Neural crest cell (in vitro differentiated cells): ENCODE results near the gene PTTG1IP2. TPM values are rescaled to one million over a fixed set of nuclear protein-coding genes. Genes with fewer than 3 reads are reported as not detected.

ENCODE experiments used
- DNase-seq: peaks from one replicate; pipeline ENCODE4 v3.0.0; 2021; ENCODE audit warnings: low read depth, mixed read lengths, low spot score
- H3K27ac Mint-ChIP-seq: one replicate; pipeline ENCODE4 v1.8.0; 2021; ENCODE audit warnings: mild to moderate bottlenecking, mixed read lengths; ENCODE audit not compliant: unreplicated experiment
- H3K27me3 Mint-ChIP-seq: 2 replicates; pipeline ENCODE4 v1.8.0; 2021; ENCODE audit warnings: low read depth, mild to moderate bottlenecking, mixed read lengths
- H3K36me3 Mint-ChIP-seq: 2 replicates; pipeline ENCODE4 v1.8.0; 2021; ENCODE audit warnings: low read depth, mild to moderate bottlenecking, mixed read lengths
- H3K4me1 Mint-ChIP-seq: 2 replicates; pipeline ENCODE4 v1.8.0; 2021; ENCODE audit warnings: mixed read lengths
- H3K4me3 Mint-ChIP-seq: one replicate; pipeline ENCODE4 v1.8.0; 2021; ENCODE audit warnings: mild to moderate bottlenecking, mixed read lengths
- H3K9me3 Mint-ChIP-seq: 2 replicates; pipeline ENCODE4 v1.8.0; 2021; ENCODE audit warnings: mixed read lengths
- total RNA-seq: library from RNA; stranded (reverse); gene quantifications from 2 replicates; pipeline ENCODE4 v1.2.1, GENCODE V29; 2021
- TF ChIP-seq, protein P1 (sequence below): fragments of 200-600 bp; sonication (generic); conservative IDR thresholded peaks from 2 replicates; pipeline ENCODE4 v1.5.0; 2021; ENCODE audit warnings: antibody characterized with exemption, mild to moderate bottlenecking

Gene PTTG1IP2
- total RNA-seq, 1 donor from 2014 or later, result not detected

DNA sequence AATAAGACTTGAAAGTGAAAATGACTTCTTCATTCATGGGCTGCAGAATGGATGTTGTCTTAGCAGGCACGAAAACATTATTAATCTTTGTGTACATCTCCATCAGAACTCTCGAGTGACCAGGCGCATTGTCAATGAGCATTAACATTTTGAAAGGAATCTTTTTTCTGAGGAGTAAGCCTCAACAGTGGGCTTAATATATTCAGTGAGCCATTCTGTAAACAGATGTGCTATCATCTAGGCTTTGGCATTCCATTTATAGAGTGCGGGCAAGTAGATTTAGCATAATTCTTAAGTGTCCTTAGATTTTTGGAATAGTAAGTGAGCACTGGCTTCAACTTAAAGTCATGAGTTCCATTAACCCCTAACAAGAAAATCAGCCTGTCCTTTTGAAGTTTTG is 33.1 kb downstream of the PTTG1IP2 start:
- Mint-ChIP-seq H3K4me3 (no peak overlapping the region), H3K36me3 (no peaks in the 10 kb centered on the region), H3K9me3 (peaks cover 2% of the 10 kb centered on the region), H3K27me3 (no peaks in the 10 kb centered on the region), H3K4me1 (no peaks in the 10 kb centered on the region), H3K27ac (no peak overlapping the region)
- TF ChIP-seq, protein P1, sequence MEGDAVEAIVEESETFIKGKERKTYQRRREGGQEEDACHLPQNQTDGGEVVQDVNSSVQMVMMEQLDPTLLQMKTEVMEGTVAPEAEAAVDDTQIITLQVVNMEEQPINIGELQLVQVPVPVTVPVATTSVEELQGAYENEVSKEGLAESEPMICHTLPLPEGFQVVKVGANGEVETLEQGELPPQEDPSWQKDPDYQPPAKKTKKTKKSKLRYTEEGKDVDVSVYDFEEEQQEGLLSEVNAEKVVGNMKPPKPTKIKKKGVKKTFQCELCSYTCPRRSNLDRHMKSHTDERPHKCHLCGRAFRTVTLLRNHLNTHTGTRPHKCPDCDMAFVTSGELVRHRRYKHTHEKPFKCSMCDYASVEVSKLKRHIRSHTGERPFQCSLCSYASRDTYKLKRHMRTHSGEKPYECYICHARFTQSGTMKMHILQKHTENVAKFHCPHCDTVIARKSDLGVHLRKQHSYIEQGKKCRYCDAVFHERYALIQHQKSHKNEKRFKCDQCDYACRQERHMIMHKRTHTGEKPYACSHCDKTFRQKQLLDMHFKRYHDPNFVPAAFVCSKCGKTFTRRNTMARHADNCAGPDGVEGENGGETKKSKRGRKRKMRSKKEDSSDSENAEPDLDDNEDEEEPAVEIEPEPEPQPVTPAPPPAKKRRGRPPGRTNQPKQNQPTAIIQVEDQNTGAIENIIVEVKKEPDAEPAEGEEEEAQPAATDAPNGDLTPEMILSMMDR, result no peak
- DNase-seq, result no peak

DNA sequence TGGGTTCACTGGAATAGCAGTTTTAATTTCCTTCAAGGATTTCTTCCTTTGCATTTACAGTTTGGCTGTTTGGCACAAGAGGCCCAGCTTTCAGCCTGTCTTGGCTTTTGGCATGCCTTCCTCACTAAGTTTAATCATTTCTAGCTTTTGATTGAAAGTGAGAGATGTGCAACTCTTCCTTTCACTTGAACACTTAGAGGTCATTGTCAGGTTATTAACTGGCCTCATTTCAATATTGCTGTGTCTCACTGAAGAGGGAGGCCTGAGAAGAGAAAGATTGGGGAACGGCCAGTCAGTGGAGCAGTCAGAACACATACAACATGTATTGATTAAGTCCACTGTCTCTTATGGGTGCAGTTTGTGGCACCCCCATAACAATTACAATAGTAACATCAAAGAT is 33.9 kb downstream of the PTTG1IP2 start:
- H3K36me3 Mint-ChIP-seq, result no peaks in the 10 kb centered on the region
- peaks cover 2% of the 10 kb centered on the region for H3K9me3 Mint-ChIP-seq
- TF ChIP-seq, protein P1, result no peak
- no peak overlapping the region for H3K4me3 Mint-ChIP-seq
- no peaks in the 10 kb centered on the region for H3K4me1 Mint-ChIP-seq
- no peak overlapping the region for H3K27ac Mint-ChIP-seq
- no peak for DNase-seq
- no peaks in the 10 kb centered on the region for H3K27me3 Mint-ChIP-seq

DNA sequence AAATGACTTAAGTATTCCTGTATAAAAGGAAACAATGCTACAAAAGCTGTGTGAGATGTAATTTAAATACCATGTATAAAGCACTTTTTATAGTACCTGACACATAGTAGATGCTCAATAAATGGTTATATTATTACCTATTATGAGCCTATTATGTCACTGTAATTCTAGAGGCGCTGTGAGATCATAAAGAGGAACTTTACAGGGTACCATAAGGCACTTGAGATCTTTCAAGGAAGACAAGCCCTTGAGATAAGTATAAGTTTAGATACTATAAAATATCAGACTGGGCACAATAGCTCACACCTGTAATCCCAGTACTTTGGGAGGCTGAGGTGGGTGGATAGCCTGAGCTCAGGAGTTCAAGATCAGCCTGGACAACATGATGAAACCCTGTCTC is 38.3 kb downstream of the PTTG1IP2 start:
- Mint-ChIP-seq H3K9me3 (no peaks in the 10 kb centered on the region), H3K4me1 (no peaks in the 10 kb centered on the region), H3K36me3 (no peaks in the 10 kb centered on the region), H3K27me3 (no peaks in the 10 kb centered on the region), H3K4me3 (no peak overlapping the region), H3K27ac (no peak overlapping the region)
- TF ChIP-seq, protein P1, result no peak
- no peak for DNase-seq

DNA sequence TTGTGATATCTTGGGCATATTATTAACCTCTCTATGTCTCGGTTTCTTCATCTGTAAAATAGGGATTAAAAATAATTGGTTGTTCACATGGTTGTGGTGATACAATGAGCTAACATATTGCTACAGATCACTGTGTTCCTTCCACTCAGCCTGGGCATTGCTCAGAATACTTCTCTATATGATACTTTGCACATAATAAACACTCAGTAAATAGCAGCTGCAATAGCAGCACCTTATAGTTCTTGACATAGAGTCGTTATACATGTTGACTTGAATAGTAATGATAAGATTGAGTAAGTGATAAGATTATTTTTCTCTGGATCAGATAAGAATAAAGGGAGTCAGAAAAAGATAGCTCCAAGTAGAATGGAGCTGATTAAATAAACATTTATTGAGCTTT is 42.3 kb downstream of the PTTG1IP2 start:
- TF ChIP-seq, protein P1, result no peak
- H3K27me3 Mint-ChIP-seq, result no peaks in the 10 kb centered on the region
- H3K36me3 Mint-ChIP-seq, result no peaks in the 10 kb centered on the region
- no peaks in the 10 kb centered on the region for H3K4me1 Mint-ChIP-seq
- DNase-seq, result no peak
- no peaks in the 10 kb centered on the region for H3K9me3 Mint-ChIP-seq
- no peak overlapping the region for H3K27ac Mint-ChIP-seq
- H3K4me3 Mint-ChIP-seq, result no peak overlapping the region

DNA sequence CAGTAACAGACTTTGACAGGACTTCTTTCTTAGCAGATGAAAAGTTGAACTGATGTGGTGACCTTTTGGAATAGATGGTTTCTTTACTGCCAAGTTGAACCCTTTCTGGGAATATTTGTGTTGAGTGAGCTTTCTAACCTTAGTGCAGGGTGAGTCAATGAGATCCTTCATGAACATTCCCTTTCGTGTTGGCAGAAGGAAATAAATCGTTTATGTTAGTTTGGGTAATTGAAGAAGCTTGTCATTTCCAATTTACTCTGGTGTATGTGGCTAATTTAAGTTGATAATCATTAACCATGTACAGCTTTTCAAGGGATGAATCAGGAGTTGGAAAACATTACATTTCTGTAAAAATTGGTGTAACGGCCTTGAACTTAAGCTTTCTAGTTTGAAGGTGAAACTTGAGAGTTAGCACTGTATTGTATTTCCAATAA is 43.4 kb downstream of the PTTG1IP2 start:
- H3K4me1 Mint-ChIP-seq, result peaks cover 5% of the 10 kb centered on the region
- no peak overlapping the region for H3K4me3 Mint-ChIP-seq
- H3K27me3 Mint-ChIP-seq, result no peaks in the 10 kb centered on the region
- no peaks in the 10 kb centered on the region for H3K9me3 Mint-ChIP-seq
- no peak for DNase-seq
- TF ChIP-seq, protein P1, result no peak
- H3K27ac Mint-ChIP-seq, result no peak overlapping the region
- no peaks in the 10 kb centered on the region for H3K36me3 Mint-ChIP-seq

DNA sequence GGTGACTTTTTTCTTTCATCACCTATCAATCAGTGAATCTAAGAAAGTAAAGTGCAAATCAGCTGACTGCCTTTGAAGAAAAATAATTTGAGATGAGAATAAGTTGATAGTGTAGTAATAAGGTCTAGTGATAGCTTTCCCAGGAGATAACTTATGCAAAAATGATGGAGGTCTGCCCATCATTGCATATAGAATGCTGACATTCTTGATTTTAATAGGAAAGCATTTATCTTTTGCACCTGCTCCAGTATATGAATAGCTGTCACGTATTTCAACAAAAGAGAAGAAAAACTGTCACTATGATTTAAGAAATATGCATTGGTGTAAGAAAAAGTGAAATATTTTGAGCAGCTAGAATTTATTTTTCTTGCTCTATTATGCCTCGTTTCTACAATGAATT is 46.8 kb downstream of the PTTG1IP2 start:
- TF ChIP-seq, protein P1, result no peak
- H3K36me3 Mint-ChIP-seq, result no peaks in the 10 kb centered on the region
- no peak for DNase-seq
- H3K27ac Mint-ChIP-seq, result no peak overlapping the region
- no peaks in the 10 kb centered on the region for H3K9me3 Mint-ChIP-seq
- H3K27me3 Mint-ChIP-seq, result no peaks in the 10 kb centered on the region
- H3K4me3 Mint-ChIP-seq, result no peak overlapping the region
- peaks cover 5% of the 10 kb centered on the region for H3K4me1 Mint-ChIP-seq
